Measurements from ENCODE around the gene ARHGDIA. TPM values are rescaled to one million over a fixed set of nuclear protein-coding genes. Genes with fewer than 3 reads are reported as not detected.

Gene ARHGDIA
- total RNA-seq, 1 donor from 2014 or later = 114 TPM

Other genes with a start within 250 kb of the ARHGDIA start
- gene NPLOC4, start 234.2 kb downstream of the ARHGDIA start, total RNA-seq = 86.4 TPM
- gene TSPAN10, start 234.1 kb downstream of the ARHGDIA start, total RNA-seq = not detected
- not detected for gene PDE6G, start 214.8 kb downstream of the ARHGDIA start, total RNA-seq
- gene OXLD1, start 204.7 kb downstream of the ARHGDIA start, total RNA-seq = 12.4 TPM
- gene CCDC137, start 204.6 kb downstream of the ARHGDIA start, total RNA-seq = 6.2 TPM
- 12.0 TPM for gene ARL16, start 187.5 kb downstream of the ARHGDIA start, total RNA-seq
- 42.1 TPM for gene HGS, start 187.3 kb downstream of the ARHGDIA start, total RNA-seq
- 184 TPM for gene MRPL12, start 168.0 kb downstream of the ARHGDIA start, total RNA-seq
- 8.6 TPM for gene SLC25A10, start 159.1 kb downstream of the ARHGDIA start, total RNA-seq
- gene GCGR, start 67.2 kb downstream of the ARHGDIA start, total RNA-seq = not detected
- gene MCRIP1, start 38.0 kb downstream of the ARHGDIA start, total RNA-seq = 103 TPM
- 0.67 TPM for gene PPP1R27, start 36.3 kb downstream of the ARHGDIA start, total RNA-seq
- gene P4HB, start 10.8 kb downstream of the ARHGDIA start, total RNA-seq = 362 TPM
- 32.0 TPM for gene ALYREF, start 20.2 kb upstream of the ARHGDIA start, total RNA-seq
- 173 TPM for gene ANAPC11, start 20.4 kb upstream of the ARHGDIA start, total RNA-seq
- 0.69 TPM for gene NPB, start 30.9 kb upstream of the ARHGDIA start, total RNA-seq
- gene PCYT2, start 40.1 kb upstream of the ARHGDIA start, total RNA-seq = 28.4 TPM
- 6.3 TPM for gene SIRT7, start 46.8 kb upstream of the ARHGDIA start, total RNA-seq
- gene MAFG, start 56.4 kb upstream of the ARHGDIA start, total RNA-seq = 27.5 TPM
- gene PYCR1, start 66.0 kb upstream of the ARHGDIA start, total RNA-seq = 4.0 TPM
- gene MYADML2, start 75.9 kb upstream of the ARHGDIA start, total RNA-seq = 4.0 TPM
- gene NOTUM, start 89.8 kb upstream of the ARHGDIA start, total RNA-seq = 0.52 TPM
- gene ASPSCR1, start 106.3 kb upstream of the ARHGDIA start, total RNA-seq = 25.4 TPM
- gene CENPX, start 151.5 kb upstream of the ARHGDIA start, total RNA-seq = 27.0 TPM
- gene LRRC45, start 152.0 kb upstream of the ARHGDIA start, total RNA-seq = 6.3 TPM
- gene RAC3, start 160.3 kb upstream of the ARHGDIA start, total RNA-seq = 1.8 TPM
- 177 TPM for gene DCXR, start 166.4 kb upstream of the ARHGDIA start, total RNA-seq
- gene RFNG, start 180.5 kb upstream of the ARHGDIA start, total RNA-seq = 21.8 TPM
- gene GPS1, start 180.6 kb upstream of the ARHGDIA start, total RNA-seq = 90.6 TPM
- gene DUS1L, start 194.5 kb upstream of the ARHGDIA start, total RNA-seq = 67.7 TPM
- 17.0 TPM for gene FASN, start 226.9 kb upstream of the ARHGDIA start, total RNA-seq